ELR (cell line): ENCODE results near the gene SCOC.
"Not testable (repeated sequence)": the region's sequence is repeated elsewhere in the genome, so short reads cannot be mapped to it uniquely, and the experiment has no call there.

Experiments
- DNase-seq: peaks from one replicate; pipeline ENCODE4 v3.0.0-alpha.2; 2015; ENCODE audit warnings: low read depth

The SCOC gene

GRCh38 chr4:140361099-140361498 lies 12.3 kb upstream of the SCOC start:
- DNase-seq, result no peak

DNA sequence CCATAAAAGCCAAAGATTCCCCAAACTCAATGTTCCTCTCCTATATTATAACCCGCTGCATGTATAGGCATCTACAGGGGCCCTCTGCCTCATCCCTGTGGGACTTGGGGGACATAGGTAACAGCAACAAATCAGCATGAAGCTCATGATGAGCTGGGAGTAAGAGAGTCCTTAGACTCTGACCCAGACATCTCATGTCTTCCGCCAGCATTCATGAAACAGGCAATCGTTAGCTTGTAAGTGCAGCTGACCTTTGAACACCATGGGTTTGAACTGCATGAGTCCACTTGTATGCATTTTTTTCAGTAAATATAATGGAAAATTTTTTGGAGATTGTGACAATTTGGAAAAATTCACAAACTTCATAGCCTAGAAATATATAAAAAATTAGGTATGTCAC lies 10.4 kb upstream of the SCOC start:
- DNase-seq, result no peak

- no peak for DNase-seq
Measured at GRCh38 chr4:140363558-140363957, 9.9 kb upstream of the SCOC start.

DNA sequence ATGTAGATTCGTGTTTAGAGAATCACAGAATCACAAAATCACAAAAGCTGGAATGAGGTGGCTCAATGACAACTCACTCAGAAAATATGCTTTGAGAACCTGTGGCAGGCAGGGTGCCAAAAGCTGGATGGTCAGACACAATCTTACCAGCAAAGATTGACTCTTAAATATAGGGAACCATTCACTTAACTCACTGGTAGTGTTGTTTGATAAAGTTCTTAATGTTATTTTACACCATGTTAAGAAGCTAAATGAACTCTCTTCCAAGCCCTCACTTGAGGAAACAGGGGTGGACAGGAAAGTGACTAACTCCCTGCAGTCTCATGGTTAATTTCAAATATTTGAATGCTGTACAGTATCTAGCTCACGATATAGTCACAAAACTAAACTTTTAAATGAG lies 5.7 kb upstream of the SCOC start:
- DNase-seq, result peak; percentile 71

DNA sequence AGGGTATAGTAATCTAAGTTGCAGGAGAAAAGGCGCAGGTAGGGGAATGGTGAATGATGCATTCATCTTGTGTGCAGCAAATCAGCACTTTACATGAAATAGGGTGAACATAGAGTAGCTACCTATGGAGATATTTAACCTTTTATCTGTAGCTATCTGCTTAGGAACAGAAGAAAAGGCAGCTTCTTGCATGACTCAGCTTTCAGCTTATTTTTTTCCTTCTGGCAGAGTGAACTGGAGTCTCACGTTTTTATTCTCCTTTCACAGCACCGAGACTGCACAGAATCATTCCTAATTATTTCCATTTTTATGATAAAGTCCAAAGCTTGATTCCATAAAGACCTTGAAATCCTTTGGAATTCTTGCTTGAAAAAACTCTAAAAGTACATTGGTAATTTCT lies 4.8 kb upstream of the SCOC start:
- peak; percentile 46 for DNase-seq

DNA sequence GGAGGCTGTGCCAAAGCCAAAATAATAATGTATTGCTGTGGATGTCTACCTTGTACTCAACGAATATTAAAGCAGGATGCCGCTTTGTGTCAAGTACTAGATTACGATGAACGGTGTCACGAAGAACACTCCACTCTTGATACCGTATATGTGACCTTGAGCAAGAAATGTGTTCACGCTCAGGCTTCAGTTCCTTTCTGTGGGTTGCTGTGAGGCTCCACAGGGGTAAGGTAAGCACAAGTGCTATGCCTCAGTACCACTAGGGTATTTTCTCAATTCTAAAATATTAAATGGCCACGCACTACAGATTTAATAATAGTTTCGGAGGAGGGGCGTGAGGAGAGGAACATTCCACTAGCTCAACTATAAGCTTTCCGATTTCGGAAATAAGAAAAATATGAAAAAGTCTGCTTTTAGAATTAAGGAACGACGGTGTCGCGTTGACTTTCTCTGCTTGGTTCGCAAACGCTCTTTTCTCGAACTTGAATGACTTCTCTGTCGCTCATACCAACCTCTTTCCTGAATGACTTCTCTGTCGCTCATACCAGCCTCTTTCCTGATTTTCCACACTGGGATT lies 607 bp upstream of the SCOC start:
- DNase-seq, result peak; percentile 44

DNA sequence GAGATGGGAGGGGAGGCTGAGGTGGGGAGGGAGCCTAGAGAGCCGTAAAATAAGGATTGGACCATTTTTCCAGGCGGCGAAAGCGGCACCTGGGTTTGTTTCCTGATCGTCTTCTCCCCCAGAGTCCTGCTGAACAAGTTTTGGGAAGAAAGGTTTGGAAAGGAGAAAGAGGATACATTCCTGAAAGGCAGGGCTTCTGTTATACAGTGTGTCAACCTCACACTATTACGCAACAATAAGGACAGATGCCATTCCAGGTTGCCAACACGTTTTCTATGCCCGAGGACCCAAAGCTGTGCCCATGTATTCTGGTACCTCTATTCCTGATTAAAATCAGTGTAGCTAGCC lies 658 bp downstream of the SCOC start:
- peak; percentile 37 for DNase-seq

- no peak for DNase-seq
Measured at GRCh38 chr4:140382732-140383131, 9.3 kb downstream of the SCOC start.

DNA sequence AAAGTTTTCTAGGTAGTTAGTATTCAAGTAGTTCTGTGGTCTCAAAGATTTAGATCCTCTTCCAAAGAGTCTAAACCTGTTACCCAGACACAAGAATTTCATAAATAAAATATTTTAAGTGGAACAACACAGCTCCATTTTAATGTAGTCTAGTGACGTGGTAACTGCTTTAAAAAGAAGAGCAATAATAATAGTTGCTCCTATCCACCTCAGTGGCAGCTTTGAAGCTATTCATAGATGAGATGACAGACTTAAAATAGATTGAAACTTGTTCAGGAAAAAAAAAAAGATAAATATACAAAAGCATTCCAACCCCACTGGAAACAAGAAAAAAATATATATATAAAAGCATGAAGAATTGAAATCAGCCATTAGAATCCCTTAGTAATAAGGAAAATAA lies 14.6 kb downstream of the SCOC start:
- no peak for DNase-seq

GRCh38 chr4:140395668-140396067 lies 22.2 kb downstream of the SCOC start:
- no peak for DNase-seq

DNA sequence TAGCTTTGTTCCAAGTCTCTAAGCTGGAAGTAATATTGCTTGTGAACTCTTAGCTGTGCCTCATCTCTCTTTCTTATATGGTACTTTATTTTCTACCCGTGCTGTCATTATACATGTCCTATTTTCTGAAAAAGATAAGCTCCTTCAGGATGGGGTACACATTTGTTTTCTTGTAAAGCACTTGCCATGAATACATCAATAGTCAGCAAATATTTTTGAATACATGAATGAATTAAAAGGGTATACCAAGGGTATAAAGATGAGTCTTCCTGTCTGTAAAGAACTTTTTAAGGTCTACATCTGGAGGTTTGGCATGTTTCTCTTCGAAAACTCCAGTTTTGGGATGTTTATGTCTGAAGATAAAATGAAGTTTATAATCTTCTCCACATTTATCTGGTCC lies 26.7 kb downstream of the SCOC start:
- DNase-seq, result no peak

DNA sequence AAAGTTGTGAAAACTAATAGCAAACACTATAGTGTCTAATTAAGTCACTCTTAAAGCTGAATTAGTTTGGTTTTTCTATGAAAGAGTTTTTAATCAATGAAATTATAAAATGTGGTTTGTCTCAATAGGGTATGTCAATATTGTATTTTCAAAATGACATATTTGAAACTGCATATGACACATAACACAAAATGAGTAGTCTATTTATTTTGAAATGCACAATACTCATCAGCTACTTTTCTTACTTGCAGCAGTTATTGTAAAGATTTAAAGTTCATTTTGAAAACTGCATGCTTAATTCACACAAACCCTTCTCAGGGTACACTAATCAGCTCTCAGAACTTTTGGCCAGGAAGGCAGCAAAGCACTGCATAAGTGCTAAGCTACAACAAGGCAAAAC lies 32.8 kb downstream of the SCOC start:
- no peak for DNase-seq

- no peak for DNase-seq
Measured at GRCh38 chr4:140408974-140409373, 35.5 kb downstream of the SCOC start.

GRCh38 chr4:140413130-140413969 lies 39.9 kb downstream of the SCOC start:
- not testable (repeated sequence) for DNase-seq

- DNase-seq, result peak; percentile 17
Measured at GRCh38 chr4:140423106-140423505, 49.7 kb downstream of the SCOC start.

GRCh38 chr4:140426610-140427105 lies 53.2 kb downstream of the SCOC start:
- no peak for DNase-seq

DNA sequence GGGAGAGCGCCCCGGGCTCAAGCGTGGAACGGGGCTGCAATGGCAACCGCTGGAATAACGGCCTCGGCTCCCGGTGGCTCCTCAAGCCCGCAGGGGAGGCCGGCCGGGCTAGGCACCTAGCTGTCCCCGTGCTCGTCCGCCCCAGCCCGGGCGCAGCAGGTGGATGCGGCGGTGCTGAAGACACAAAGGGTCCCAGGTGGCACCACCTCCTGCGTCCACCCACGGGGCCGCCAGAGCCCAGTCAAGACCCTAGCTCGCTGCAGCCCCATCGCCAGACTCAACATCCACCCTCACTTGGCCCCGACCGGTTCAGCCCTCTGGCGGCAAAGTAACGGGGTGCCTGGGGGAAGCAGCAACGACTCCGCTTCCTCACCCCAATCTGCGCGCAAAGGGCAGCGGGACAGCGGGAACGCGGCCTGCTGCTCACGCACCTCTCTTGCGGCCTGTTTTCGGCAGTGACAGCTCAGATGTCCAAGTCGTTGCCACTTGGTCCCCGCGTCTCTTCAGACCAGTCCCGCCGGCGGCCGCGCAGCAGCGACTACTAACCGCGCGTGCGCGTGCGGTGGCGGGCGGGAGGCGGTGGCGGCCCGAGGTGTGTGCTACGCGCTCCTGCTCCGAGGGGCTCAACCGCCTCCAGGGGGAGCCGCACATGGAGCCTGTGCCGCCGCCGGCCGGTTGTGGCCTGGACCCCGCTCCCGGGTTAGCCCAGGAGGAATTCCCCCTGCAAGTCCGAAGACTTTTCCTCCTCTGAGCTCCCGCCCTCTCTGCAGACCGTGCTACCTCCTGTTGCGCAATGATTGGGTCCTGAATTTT lies 53.9 kb downstream of the SCOC start, which contains the start of gene CLGN:
CLGN (minus strand) TSS at position 543 of the 813 bp plus-strand sequence. CDS start 14,570 bp downstream, outside the sequence.
- DNase-seq, result peak; percentile 81

DNA sequence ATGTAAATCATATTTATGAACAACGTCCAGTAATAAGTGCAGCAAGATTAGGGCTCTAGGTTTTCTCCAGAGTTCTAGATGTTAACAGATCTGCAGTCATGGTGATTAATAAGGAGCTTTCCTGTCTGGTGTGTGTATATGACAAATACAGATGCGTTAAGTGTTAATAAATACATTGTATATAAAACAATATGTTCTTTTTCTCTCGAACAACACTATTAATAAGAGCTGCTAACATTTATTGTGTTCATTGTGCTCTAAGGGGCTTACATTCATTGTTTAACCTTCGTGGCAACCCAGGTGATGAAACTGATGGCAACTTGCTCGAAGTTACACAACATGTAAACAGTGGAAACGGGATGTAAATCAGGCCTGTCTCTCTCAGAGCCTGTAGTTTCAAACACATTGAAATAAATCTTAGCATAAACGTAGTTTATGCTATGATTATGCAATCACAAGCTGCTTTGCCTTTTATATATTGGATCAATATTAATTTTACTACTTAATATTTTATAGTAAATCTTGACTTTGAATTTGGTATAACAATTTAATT lies 54.5 kb downstream of the SCOC start:
- peak; percentile 14 for DNase-seq
